ENCODE results near the gene RTN4IP1.
A peak's percentile ranks its signal among the peaks of the same experiment; 100 is the strongest.
"Not testable (repeated sequence)": the region's sequence is repeated elsewhere in the genome, so short reads cannot be mapped to it uniquely, and the experiment has no call there.

RTN4IP1 gene

GRCh38 chr6:106628658-106629102 is 618 bp downstream of the RTN4IP1 start:
- Histone ChIP-seq H3K4me3 (ENCODE audit: insufficient read depth, low read depth, low read length) (peak overlapping the region; percentile 96), H3K27ac (ENCODE audit: insufficient read depth, low read depth, low read length, poor library complexity, severe bottlenecking) (peak overlapping the region; percentile 81), H3K27me3 (ENCODE audit: control insufficient read depth, insufficient read depth, low read length, poor library complexity, severe bottlenecking) (no peaks in the 10 kb centered on the region), H3K4me1 (ENCODE audit: control insufficient read depth, insufficient read depth, low read length) (no peaks in the 10 kb centered on the region), H3K36me3 (ENCODE audit: control insufficient read depth, insufficient read depth, low read length) (no peaks in the 10 kb centered on the region), H3K9me3 (ENCODE audit: control insufficient read depth, low read length) (no peaks in the 10 kb centered on the region)
- 60% methylated on average over 6 to 7 of the region's 7 CpGs for WGBS, 2 experiments

- 93 to 94% methylated on average over 16 of the region's 16 CpGs for WGBS, 2 experiments
- not testable (repeated sequence) for H3K27me3 ChIP-seq (ENCODE audit: control insufficient read depth, insufficient read depth, low read length, poor library complexity, severe bottlenecking); H3K4me1 ChIP-seq (ENCODE audit: control insufficient read depth, insufficient read depth, low read length); H3K27ac ChIP-seq (ENCODE audit: insufficient read depth, low read depth, low read length, poor library complexity, severe bottlenecking); H3K9me3 ChIP-seq (ENCODE audit: control insufficient read depth, low read length); H3K36me3 ChIP-seq (ENCODE audit: control insufficient read depth, insufficient read depth, low read length); H3K4me3 ChIP-seq (ENCODE audit: insufficient read depth, low read depth, low read length)
Observed at GRCh38 chr6:106627760-106628159, 1.5 kb downstream of the RTN4IP1 start.

- WGBS, 2 experiments: 73 to 76% methylated on average over 2 of the region's 2 CpGs
- H3K36me3 ChIP-seq (ENCODE audit: control insufficient read depth, insufficient read depth, low read length): peaks cover 11% of the 10 kb centered on the region
- no peaks in the 10 kb centered on the region for H3K27me3 ChIP-seq (ENCODE audit: control insufficient read depth, insufficient read depth, low read length, poor library complexity, severe bottlenecking)
- no peaks in the 10 kb centered on the region for H3K4me1 ChIP-seq (ENCODE audit: control insufficient read depth, insufficient read depth, low read length)
- H3K9me3 ChIP-seq (ENCODE audit: control insufficient read depth, low read length): no peaks in the 10 kb centered on the region
- H3K4me3 ChIP-seq (ENCODE audit: insufficient read depth, low read depth, low read length): no peak overlapping the region
- H3K27ac ChIP-seq (ENCODE audit: insufficient read depth, low read depth, low read length, poor library complexity, severe bottlenecking): no peak overlapping the region
Observed at GRCh38 chr6:106626485-106626884, 2.8 kb downstream of the RTN4IP1 start.

- no peaks in the 10 kb centered on the region for H3K4me1 ChIP-seq (ENCODE audit: control insufficient read depth, insufficient read depth, low read length)
- WGBS, 2 experiments: 88 to 91% methylated on average over 1 of the region's 1 CpG
- no peak overlapping the region for H3K4me3 ChIP-seq (ENCODE audit: insufficient read depth, low read depth, low read length)
Observed at GRCh38 chr6:106623039-106623438, 6.3 kb downstream of the RTN4IP1 start.

GRCh38 chr6:106622412-106622811 is 6.9 kb downstream of the RTN4IP1 start:
- no peak overlapping the region for H3K4me3 ChIP-seq (ENCODE audit: insufficient read depth, low read depth, low read length)
- H3K27ac ChIP-seq (ENCODE audit: insufficient read depth, low read depth, low read length, poor library complexity, severe bottlenecking): no peak overlapping the region
- H3K9me3 ChIP-seq (ENCODE audit: control insufficient read depth, low read length): no peaks in the 10 kb centered on the region
- peaks cover 11% of the 10 kb centered on the region for H3K36me3 ChIP-seq (ENCODE audit: control insufficient read depth, insufficient read depth, low read length)
- no peaks in the 10 kb centered on the region for H3K27me3 ChIP-seq (ENCODE audit: control insufficient read depth, insufficient read depth, low read length, poor library complexity, severe bottlenecking)
- H3K4me1 ChIP-seq (ENCODE audit: control insufficient read depth, insufficient read depth, low read length): no peaks in the 10 kb centered on the region
- 94 to 97% methylated on average over 8 of the region's 8 CpGs for WGBS, 2 experiments

More at GRCh38 chr6:106623039-106623438, 6.3 kb downstream of the RTN4IP1 start:
- peaks cover 11% of the 10 kb centered on the region for H3K36me3 ChIP-seq (ENCODE audit: control insufficient read depth, insufficient read depth, low read length)
- H3K27ac ChIP-seq (ENCODE audit: insufficient read depth, low read depth, low read length, poor library complexity, severe bottlenecking): no peak overlapping the region
- no peaks in the 10 kb centered on the region for H3K9me3 ChIP-seq (ENCODE audit: control insufficient read depth, low read length)
- no peaks in the 10 kb centered on the region for H3K27me3 ChIP-seq (ENCODE audit: control insufficient read depth, insufficient read depth, low read length, poor library complexity, severe bottlenecking)

GRCh38 chr6:106620931-106621672 is 8.2 kb downstream of the RTN4IP1 start:
- 64 to 66% methylated on average over 2 to 3 of the region's 3 CpGs for WGBS, 2 experiments
- no peaks in the 10 kb centered on the region for H3K9me3 ChIP-seq (ENCODE audit: control insufficient read depth, low read length)

GRCh38 chr6:106619223-106619622 is 10.1 kb downstream of the RTN4IP1 start:
- Histone ChIP-seq H3K9me3 (ENCODE audit: control insufficient read depth, low read length) (no peaks in the 10 kb centered on the region), H3K4me3 (ENCODE audit: insufficient read depth, low read depth, low read length) (no peak overlapping the region), H3K27ac (ENCODE audit: insufficient read depth, low read depth, low read length, poor library complexity, severe bottlenecking) (no peak overlapping the region), H3K27me3 (ENCODE audit: control insufficient read depth, insufficient read depth, low read length, poor library complexity, severe bottlenecking) (no peaks in the 10 kb centered on the region), H3K4me1 (ENCODE audit: control insufficient read depth, insufficient read depth, low read length) (no peaks in the 10 kb centered on the region), H3K36me3 (ENCODE audit: control insufficient read depth, insufficient read depth, low read length) (peaks cover 11% of the 10 kb centered on the region)
- WGBS, 2 experiments: 97 to 100% methylated on average over 1 of the region's 1 CpG

More at GRCh38 chr6:106620931-106621672, 8.2 kb downstream of the RTN4IP1 start:
- Histone ChIP-seq H3K36me3 (ENCODE audit: control insufficient read depth, insufficient read depth, low read length) (peaks cover 11% of the 10 kb centered on the region), H3K27ac (ENCODE audit: insufficient read depth, low read depth, low read length, poor library complexity, severe bottlenecking) (no peak overlapping the region), H3K4me3 (ENCODE audit: insufficient read depth, low read depth, low read length) (no peak overlapping the region), H3K4me1 (ENCODE audit: control insufficient read depth, insufficient read depth, low read length) (no peaks in the 10 kb centered on the region), H3K27me3 (ENCODE audit: control insufficient read depth, insufficient read depth, low read length, poor library complexity, severe bottlenecking) (no peaks in the 10 kb centered on the region)

GRCh38 chr6:106618324-106618723 is 11.0 kb downstream of the RTN4IP1 start:
- Histone ChIP-seq H3K27me3 (ENCODE audit: control insufficient read depth, insufficient read depth, low read length, poor library complexity, severe bottlenecking) (no peaks in the 10 kb centered on the region), H3K27ac (ENCODE audit: insufficient read depth, low read depth, low read length, poor library complexity, severe bottlenecking) (no peak overlapping the region), H3K36me3 (ENCODE audit: control insufficient read depth, insufficient read depth, low read length) (peaks cover 11% of the 10 kb centered on the region), H3K4me1 (ENCODE audit: control insufficient read depth, insufficient read depth, low read length) (no peaks in the 10 kb centered on the region), H3K9me3 (ENCODE audit: control insufficient read depth, low read length) (no peaks in the 10 kb centered on the region), H3K4me3 (ENCODE audit: insufficient read depth, low read depth, low read length) (no peak overlapping the region)
- WGBS, 2 experiments: 90 to 93% methylated on average over 3 of the region's 3 CpGs

GRCh38 chr6:106617857-106618256 is 11.4 kb downstream of the RTN4IP1 start:
- Histone ChIP-seq H3K36me3 (ENCODE audit: control insufficient read depth, insufficient read depth, low read length) (peaks cover 9% of the 10 kb centered on the region), H3K9me3 (ENCODE audit: control insufficient read depth, low read length) (no peaks in the 10 kb centered on the region), H3K27me3 (ENCODE audit: control insufficient read depth, insufficient read depth, low read length, poor library complexity, severe bottlenecking) (no peaks in the 10 kb centered on the region), H3K4me1 (ENCODE audit: control insufficient read depth, insufficient read depth, low read length) (no peaks in the 10 kb centered on the region), H3K27ac (ENCODE audit: insufficient read depth, low read depth, low read length, poor library complexity, severe bottlenecking) (no peak overlapping the region), H3K4me3 (ENCODE audit: insufficient read depth, low read depth, low read length) (no peak overlapping the region)
- 86 to 100% methylated on average over 1 of the region's 1 CpG for WGBS, 2 experiments

GRCh38 chr6:106617302-106617701 is 12.0 kb downstream of the RTN4IP1 start:
- H3K27ac ChIP-seq (ENCODE audit: insufficient read depth, low read depth, low read length, poor library complexity, severe bottlenecking): no peak overlapping the region
- H3K4me1 ChIP-seq (ENCODE audit: control insufficient read depth, insufficient read depth, low read length): no peaks in the 10 kb centered on the region
- no peak overlapping the region for H3K4me3 ChIP-seq (ENCODE audit: insufficient read depth, low read depth, low read length)
- no peaks in the 10 kb centered on the region for H3K9me3 ChIP-seq (ENCODE audit: control insufficient read depth, low read length)
- no peaks in the 10 kb centered on the region for H3K27me3 ChIP-seq (ENCODE audit: control insufficient read depth, insufficient read depth, low read length, poor library complexity, severe bottlenecking)
- peaks cover 4% of the 10 kb centered on the region for H3K36me3 ChIP-seq (ENCODE audit: control insufficient read depth, insufficient read depth, low read length)
